Measurements from ENCODE around the gene HCLS1.

DNA sequence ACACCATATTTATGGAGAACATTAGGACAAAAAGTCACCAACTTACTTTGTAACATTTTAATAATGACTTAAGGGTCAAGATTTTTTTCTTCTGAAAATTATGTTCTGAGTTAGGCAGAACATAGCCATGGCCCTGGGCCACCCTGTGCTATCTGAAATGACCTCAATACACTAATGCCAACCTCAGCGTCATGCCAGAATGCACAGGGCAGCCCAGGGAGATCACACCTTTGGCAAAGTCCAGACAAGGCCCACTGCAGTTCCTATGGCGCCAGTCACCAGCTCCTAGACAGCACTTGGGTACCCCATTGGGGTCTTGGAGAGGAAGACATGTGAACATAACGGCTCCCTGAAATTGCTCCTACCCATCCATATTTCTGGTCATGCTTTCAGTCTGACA lies 33.1 kb downstream of the HCLS1 start:
- no peak for TF ChIP-seq USF1 (IDR thresholded peaks at IDR 0.05; ENCODE audit: borderline replicate concordance, low read depth)
- TF ChIP-seq SIN3A (IDR thresholded peaks at IDR 0.05; ENCODE audit: borderline replicate concordance, low read depth, low read length), result no peak
- TF ChIP-seq NRF1 (IDR thresholded peaks at IDR 0.05; ENCODE audit: low read depth, low read length), result no peak
- TF ChIP-seq MEF2A (IDR thresholded peaks at IDR 0.05; ENCODE audit: borderline replicate concordance, low read depth), result no peak
- TF ChIP-seq EZH2phosphoT487 (IDR thresholded peaks at IDR 0.05; ENCODE audit: borderline replicate concordance, low read depth), result no peak
- TF ChIP-seq ZBTB33 (IDR thresholded peaks at IDR 0.05; ENCODE audit: borderline replicate concordance, low read depth), result no peak
- no peak for TF ChIP-seq GABPA (IDR thresholded peaks at IDR 0.05; ENCODE audit: low read depth)
- no peak for TF ChIP-seq GATA2 (CRISPR knock-in tag; IDR thresholded peaks at IDR 0.05)
